ENCODE measurements around the gene ZNG1B.
"Not testable (repeated sequence)": the region's sequence is repeated elsewhere in the genome, so short reads cannot be mapped to it uniquely, and the experiment has no call there.

GRCh38 chr2:113542529-113542928 lies 105.0 kb downstream of the ZNG1B start:
- TF ChIP-seq CTCF (IDR thresholded peaks at IDR 0.05 in 4 of 5, conservative IDR thresholded peaks at IDR 0.05 in 1 of 5); POLR2A (IDR thresholded peaks at IDR 0.05): not testable (repeated sequence)

All from gastrocnemius medialis (tissue), 4 donors.